IPS DF 19.7 (cell line): ENCODE results near the gene CLMN.

ENCODE experiments used
- DNase-seq: peaks from one replicate; pipeline ENCODE4 v3.0.0-alpha.2; 2013; ENCODE audit warnings: low read depth, low spot score

Gene CLMN

GRCh38 chr14:95345032-95345431 lies 25.3 kb upstream of the CLMN start:
- no peak for DNase-seq

- DNase-seq, result no peak
Observed at GRCh38 chr14:95344536-95344935, 24.8 kb upstream of the CLMN start.

- DNase-seq, result no peak
Observed at GRCh38 chr14:95341564-95341963, 21.9 kb upstream of the CLMN start.

- no peak for DNase-seq
Observed at GRCh38 chr14:95341115-95341514, 21.4 kb upstream of the CLMN start.

- no peak for DNase-seq
Observed at GRCh38 chr14:95340201-95340697, 20.5 kb upstream of the CLMN start.

- no peak for DNase-seq
Observed at GRCh38 chr14:95339301-95339865, 19.7 kb upstream of the CLMN start.

GRCh38 chr14:95338436-95338835 lies 18.7 kb upstream of the CLMN start:
- no peak for DNase-seq

GRCh38 chr14:95337041-95337595 lies 17.4 kb upstream of the CLMN start:
- no peak for DNase-seq

- no peak for DNase-seq
Observed at GRCh38 chr14:95336192-95336760, 16.6 kb upstream of the CLMN start.

GRCh38 chr14:95335071-95335470 lies 15.4 kb upstream of the CLMN start:
- DNase-seq, result no peak

GRCh38 chr14:95334044-95334443 lies 14.3 kb upstream of the CLMN start:
- no peak for DNase-seq

- DNase-seq, result no peak
Observed at GRCh38 chr14:95332641-95333040, 12.9 kb upstream of the CLMN start.

- no peak for DNase-seq
Observed at GRCh38 chr14:95331708-95332408, 12.2 kb upstream of the CLMN start.

- DNase-seq, result no peak
Observed at GRCh38 chr14:95330591-95331370, 11.1 kb upstream of the CLMN start.

- no peak for DNase-seq
Observed at GRCh38 chr14:95329941-95330340, 10.2 kb upstream of the CLMN start.

- no peak for DNase-seq
Observed at GRCh38 chr14:95328729-95329503, 9.2 kb upstream of the CLMN start.

GRCh38 chr14:95327558-95328374 lies 8.1 kb upstream of the CLMN start:
- DNase-seq, result no peak

GRCh38 chr14:95326987-95327386 lies 7.3 kb upstream of the CLMN start:
- no peak for DNase-seq

GRCh38 chr14:95323917-95324316 lies 4.2 kb upstream of the CLMN start:
- no peak for DNase-seq

GRCh38 chr14:95323361-95323760 lies 3.7 kb upstream of the CLMN start:
- DNase-seq, result no peak
